Measurements from ENCODE around the gene MED26.
A peak's percentile ranks its signal among the peaks of the same experiment; 100 is the strongest.

Gene MED26

GRCh38 chr19:16628984-16629691 lies 1.1 kb upstream of the MED26 start:
- peak overlapping the region; percentile 99 for H3K27ac Mint-ChIP-seq

GRCh38 chr19:16627928-16628182 lies 149 bp downstream of the MED26 start:
- Mint-ChIP-seq H3K4me1 (peaks cover 32 to 49% of the 10 kb centered on the region in 2 donors), H3K4me3 (peak overlapping the region; percentile 95 to 98)
- peak in 1 of 2 donors; percentile 0 for ATAC-seq (replicated peaks)

More at GRCh38 chr19:16628984-16629691, 1.1 kb upstream of the MED26 start:
- Mint-ChIP-seq H3K4me3 (peak overlapping the region; percentile 92 to 98), H3K36me3 (peaks cover 34 to 43% of the 10 kb centered on the region in 2 donors), H3K9me3 (peaks cover 0 to 1% of the 10 kb centered on the region in 2 donors), H3K27me3 (no peaks in the 10 kb centered on the region), H3K4me1 (peaks cover 27 to 38% of the 10 kb centered on the region in 2 donors)
- DNase-seq, result no peak
- ATAC-seq (replicated peaks), result peak; percentile 24 to 29

GRCh38 chr19:16627193-16627927 lies 644 bp downstream of the MED26 start:
- Mint-ChIP-seq H3K27me3 (no peaks in the 10 kb centered on the region), H3K36me3 (peaks cover 37 to 44% of the 10 kb centered on the region in 2 donors), H3K4me3 (peak overlapping the region; percentile 92 to 95), H3K9me3 (peaks cover 0 to 1% of the 10 kb centered on the region in 2 donors), H3K27ac (peak overlapping the region; percentile 97), H3K4me1 (peaks cover 32 to 53% of the 10 kb centered on the region in 2 donors)
- DNase-seq (no peak), ATAC-seq (replicated peaks) (no peak)

More at GRCh38 chr19:16627928-16628182, 149 bp downstream of the MED26 start:
- no peaks in the 10 kb centered on the region for H3K27me3 Mint-ChIP-seq
- DNase-seq, result no peak
- H3K36me3 Mint-ChIP-seq, result peaks cover 37 to 47% of the 10 kb centered on the region in 2 donors
- peak overlapping the region; percentile 99 for H3K27ac Mint-ChIP-seq
- H3K9me3 Mint-ChIP-seq, result peaks cover 0 to 1% of the 10 kb centered on the region in 2 donors

GRCh38 chr19:16626796-16627192 lies 1.2 kb downstream of the MED26 start:
- Mint-ChIP-seq H3K4me1 (peaks cover 34 to 59% of the 10 kb centered on the region in 2 donors), H3K27me3 (no peaks in the 10 kb centered on the region), H3K27ac (peak overlapping the region; percentile 97), H3K4me3 (peak overlapping the region; percentile 92 to 95), H3K36me3 (peaks cover 37 to 38% of the 10 kb centered on the region in 2 donors), H3K9me3 (peaks cover 0 to 1% of the 10 kb centered on the region in 2 donors)
- ATAC-seq (replicated peaks) (no peak), DNase-seq (no peak)

GRCh38 chr19:16625163-16625958 lies 2.6 kb downstream of the MED26 start:
- no peak for ATAC-seq (replicated peaks)
- peak overlapping the region; percentile 44 for H3K27ac Mint-ChIP-seq
- no peaks in the 10 kb centered on the region for H3K9me3 Mint-ChIP-seq
- H3K4me3 Mint-ChIP-seq, result no peak overlapping the region
- no peak for DNase-seq
- peaks cover 28 to 29% of the 10 kb centered on the region in 2 donors for H3K36me3 Mint-ChIP-seq
- no peaks in the 10 kb centered on the region for H3K27me3 Mint-ChIP-seq
- H3K4me1 Mint-ChIP-seq, result peaks cover 45 to 72% of the 10 kb centered on the region in 2 donors

DNA sequence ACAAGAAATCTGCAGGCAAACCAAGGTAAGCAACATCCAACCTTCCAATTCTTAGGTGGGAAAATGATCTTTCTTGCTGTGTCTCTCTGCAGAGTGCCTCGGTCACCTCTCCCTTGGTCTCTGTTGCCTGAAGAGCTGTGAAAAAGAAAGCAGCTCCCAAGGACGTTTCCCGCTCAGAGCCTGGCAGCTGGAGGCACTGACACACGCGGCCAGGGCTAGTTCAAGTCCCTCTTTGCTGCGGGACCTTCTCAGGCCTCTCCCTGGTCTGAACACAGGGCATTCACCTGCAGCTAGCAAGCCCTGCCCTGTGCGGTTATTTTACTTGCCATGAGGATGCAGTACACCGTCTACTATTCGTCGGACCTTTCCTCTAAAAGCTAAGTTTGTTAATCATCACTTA lies 3.8 kb downstream of the MED26 start:
- Mint-ChIP-seq H3K4me3 (no peak overlapping the region), H3K4me1 (peaks cover 52 to 80% of the 10 kb centered on the region in 2 donors), H3K27ac (no peak overlapping the region), H3K36me3 (peaks cover 28 to 30% of the 10 kb centered on the region in 2 donors), H3K27me3 (no peaks in the 10 kb centered on the region), H3K9me3 (no peaks in the 10 kb centered on the region)
- ATAC-seq (replicated peaks), result no peak
- DNase-seq, result no peak

DNA sequence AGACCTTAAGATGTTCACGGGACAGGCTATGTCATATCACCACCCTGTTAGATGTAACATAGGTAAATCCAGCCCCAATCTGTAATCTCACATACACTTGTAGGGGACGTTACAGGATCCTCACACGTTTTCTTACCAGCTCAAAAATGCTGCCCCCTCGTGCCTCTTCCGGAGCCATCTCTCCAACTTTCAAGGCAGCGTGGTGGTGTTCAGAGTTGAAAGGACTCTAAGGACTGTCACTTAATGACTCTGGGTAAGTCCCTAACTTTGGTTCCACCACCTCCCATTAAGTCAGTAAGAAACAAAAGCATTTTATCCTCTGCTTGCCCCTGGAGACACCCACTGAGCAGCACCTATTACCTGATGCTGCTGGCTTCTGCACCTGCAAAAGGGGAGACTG lies 4.4 kb downstream of the MED26 start:
- Mint-ChIP-seq H3K36me3 (peaks cover 32 to 36% of the 10 kb centered on the region in 2 donors), H3K9me3 (no peaks in the 10 kb centered on the region), H3K27ac (no peak overlapping the region), H3K4me3 (no peak overlapping the region), H3K4me1 (peaks cover 54 to 81% of the 10 kb centered on the region in 2 donors), H3K27me3 (no peaks in the 10 kb centered on the region)
- no peak for DNase-seq
- ATAC-seq (replicated peaks), result no peak

DNA sequence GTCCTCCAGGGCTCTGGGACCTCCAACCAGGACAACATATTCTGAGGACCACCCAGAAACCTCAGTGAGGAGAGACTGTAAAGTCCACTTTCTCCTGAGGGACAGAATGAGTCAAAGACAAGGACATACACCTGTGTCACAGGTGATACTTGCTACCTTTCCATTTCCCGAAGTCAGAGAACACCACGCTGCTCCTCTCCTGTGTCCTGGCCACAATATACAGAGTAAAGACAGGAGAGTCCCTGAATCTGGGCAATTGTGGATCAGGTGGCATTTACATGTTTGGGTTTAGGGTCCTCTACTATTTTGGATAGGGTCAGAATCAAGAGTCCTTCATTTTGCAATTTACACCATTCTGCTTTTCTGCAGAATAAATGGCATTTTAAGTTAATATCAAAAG lies 4.9 kb downstream of the MED26 start:
- DNase-seq (no peak), ATAC-seq (replicated peaks) (no peak)
- no peak overlapping the region for H3K4me3 Mint-ChIP-seq
- no peak overlapping the region for H3K27ac Mint-ChIP-seq
- no peaks in the 10 kb centered on the region for H3K27me3 Mint-ChIP-seq
- no peaks in the 10 kb centered on the region for H3K9me3 Mint-ChIP-seq
- H3K36me3 Mint-ChIP-seq, result peaks cover 31 to 34% of the 10 kb centered on the region in 2 donors
- H3K4me1 Mint-ChIP-seq, result peaks cover 59 to 86% of the 10 kb centered on the region in 2 donors

- no peaks in the 10 kb centered on the region for H3K27me3 Mint-ChIP-seq
Measured at GRCh38 chr19:16621165-16621800, 6.7 kb downstream of the MED26 start.

GRCh38 chr19:16620584-16620983 lies 7.4 kb downstream of the MED26 start:
- no peaks in the 10 kb centered on the region for H3K27me3 Mint-ChIP-seq
- H3K27ac Mint-ChIP-seq, result peak overlapping the region; percentile 9
- no peak overlapping the region for H3K4me3 Mint-ChIP-seq
- DNase-seq (no peak), ATAC-seq (replicated peaks) (no peak)
- no peaks in the 10 kb centered on the region for H3K9me3 Mint-ChIP-seq
- peaks cover 21 to 22% of the 10 kb centered on the region in 2 donors for H3K36me3 Mint-ChIP-seq
- H3K4me1 Mint-ChIP-seq, result peaks cover 69 to 92% of the 10 kb centered on the region in 2 donors

More at GRCh38 chr19:16621165-16621800, 6.7 kb downstream of the MED26 start:
- Mint-ChIP-seq H3K4me1 (peaks cover 68 to 92% of the 10 kb centered on the region in 2 donors), H3K9me3 (no peaks in the 10 kb centered on the region), H3K4me3 (no peak overlapping the region), H3K36me3 (peaks cover 23 to 27% of the 10 kb centered on the region in 2 donors), H3K27ac (peak overlapping the region; percentile 48)
- no peak for DNase-seq
- ATAC-seq (replicated peaks), result no peak

- Mint-ChIP-seq H3K9me3 (no peaks in the 10 kb centered on the region), H3K27me3 (no peaks in the 10 kb centered on the region), H3K4me3 (no peak overlapping the region), H3K4me1 (peaks cover 69 to 93% of the 10 kb centered on the region in 2 donors), H3K27ac (peak overlapping the region; percentile 42), H3K36me3 (peaks cover 16 to 20% of the 10 kb centered on the region in 2 donors)
- DNase-seq (no peak), ATAC-seq (replicated peaks) (no peak)
Measured at GRCh38 chr19:16620018-16620417, 8.0 kb downstream of the MED26 start.

GRCh38 chr19:16619457-16619856 lies 8.5 kb downstream of the MED26 start:
- H3K36me3 Mint-ChIP-seq, result peaks cover 15 to 23% of the 10 kb centered on the region in 2 donors
- H3K4me3 Mint-ChIP-seq, result peak overlapping the region in 1 of 2 donors; percentile 29
- H3K27me3 Mint-ChIP-seq, result no peaks in the 10 kb centered on the region
- DNase-seq (no peak), ATAC-seq (replicated peaks) (no peak)
- H3K27ac Mint-ChIP-seq, result peak overlapping the region; percentile 70
- H3K4me1 Mint-ChIP-seq, result peaks cover 70 to 95% of the 10 kb centered on the region in 2 donors
- no peaks in the 10 kb centered on the region for H3K9me3 Mint-ChIP-seq

GRCh38 chr19:16618248-16618647 lies 9.8 kb downstream of the MED26 start:
- peak overlapping the region; percentile 83 for H3K27ac Mint-ChIP-seq
- H3K36me3 Mint-ChIP-seq, result peaks cover 10 to 22% of the 10 kb centered on the region in 2 donors
- peaks cover 74 to 94% of the 10 kb centered on the region in 2 donors for H3K4me1 Mint-ChIP-seq
- peak overlapping the region in 1 of 2 donors; percentile 52 for H3K4me3 Mint-ChIP-seq
- ATAC-seq (replicated peaks), result peak; percentile 50 to 60
- no peaks in the 10 kb centered on the region for H3K27me3 Mint-ChIP-seq
- DNase-seq, result no peak
- no peaks in the 10 kb centered on the region for H3K9me3 Mint-ChIP-seq

DNA sequence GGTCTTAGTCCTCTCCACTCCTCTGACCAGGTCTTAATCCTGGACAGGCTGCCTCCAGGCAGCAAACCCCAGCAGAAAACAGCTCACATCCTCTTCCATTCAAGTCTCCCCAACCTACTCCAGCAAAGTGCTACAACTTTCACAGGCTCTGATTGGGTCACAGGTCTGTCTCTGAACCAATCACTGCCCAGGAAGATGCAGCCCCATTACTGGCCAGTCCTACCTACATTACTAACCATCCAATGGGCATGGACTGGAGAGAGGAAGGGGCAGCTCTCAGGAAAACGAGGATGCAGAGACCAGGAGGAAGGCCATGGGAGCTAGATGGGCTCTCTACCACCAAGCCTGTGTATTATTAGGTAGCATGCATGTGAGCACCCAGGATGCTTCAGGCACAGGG lies 12.2 kb downstream of the MED26 start:
- no peak overlapping the region for H3K27ac Mint-ChIP-seq
- H3K4me1 Mint-ChIP-seq, result peaks cover 75 to 98% of the 10 kb centered on the region in 2 donors
- ATAC-seq (replicated peaks) (peak; percentile 39 to 41), DNase-seq (no peak)
- H3K4me3 Mint-ChIP-seq, result peak overlapping the region; percentile 34 to 35
- no peaks in the 10 kb centered on the region for H3K27me3 Mint-ChIP-seq
- H3K36me3 Mint-ChIP-seq, result peaks cover 10 to 24% of the 10 kb centered on the region in 2 donors
- no peaks in the 10 kb centered on the region for H3K9me3 Mint-ChIP-seq

Measured in stimulated activated naive B cell treated with anti-CD40 and anti-IgM and Interleukin-4, amounts not matched to agents 10 μg/mL and 1 μg/mL and 100 μg/mL, for 72 hours (primary cell).